NCI-H774 (cell line): Measurements from ENCODE around the gene ST6GALNAC6.
"Not testable (repeated sequence)": the region's sequence is repeated elsewhere in the genome, so short reads cannot be mapped to it uniquely, and the experiment has no call there.

ENCODE experiments used
- DNase-seq: peaks from one replicate; lab custom pipeline; 2025; lab: John Stamatoyannopoulos, UW

The ST6GALNAC6 gene

DNA sequence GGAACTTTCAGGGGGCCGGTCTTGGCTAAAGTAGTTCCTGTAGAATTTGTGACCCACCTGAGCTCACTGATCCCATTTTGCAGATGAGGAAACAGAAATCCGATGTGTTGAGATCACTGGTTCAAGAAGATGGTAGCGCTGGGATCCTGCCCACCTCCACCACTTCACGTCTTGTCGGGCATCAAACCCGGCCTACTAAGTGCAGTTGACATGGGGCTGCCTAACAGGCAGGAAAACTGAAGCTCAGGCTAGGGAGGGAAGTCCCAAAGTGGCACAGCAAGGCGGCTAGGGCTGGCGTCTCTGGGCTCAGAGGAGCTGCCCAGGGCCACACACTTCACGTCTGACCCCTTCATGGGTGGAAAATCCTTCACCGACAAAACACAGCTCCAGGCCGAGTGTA is 44.4 kb downstream of the ST6GALNAC6 start:
- DNase-seq: no peak

DNA sequence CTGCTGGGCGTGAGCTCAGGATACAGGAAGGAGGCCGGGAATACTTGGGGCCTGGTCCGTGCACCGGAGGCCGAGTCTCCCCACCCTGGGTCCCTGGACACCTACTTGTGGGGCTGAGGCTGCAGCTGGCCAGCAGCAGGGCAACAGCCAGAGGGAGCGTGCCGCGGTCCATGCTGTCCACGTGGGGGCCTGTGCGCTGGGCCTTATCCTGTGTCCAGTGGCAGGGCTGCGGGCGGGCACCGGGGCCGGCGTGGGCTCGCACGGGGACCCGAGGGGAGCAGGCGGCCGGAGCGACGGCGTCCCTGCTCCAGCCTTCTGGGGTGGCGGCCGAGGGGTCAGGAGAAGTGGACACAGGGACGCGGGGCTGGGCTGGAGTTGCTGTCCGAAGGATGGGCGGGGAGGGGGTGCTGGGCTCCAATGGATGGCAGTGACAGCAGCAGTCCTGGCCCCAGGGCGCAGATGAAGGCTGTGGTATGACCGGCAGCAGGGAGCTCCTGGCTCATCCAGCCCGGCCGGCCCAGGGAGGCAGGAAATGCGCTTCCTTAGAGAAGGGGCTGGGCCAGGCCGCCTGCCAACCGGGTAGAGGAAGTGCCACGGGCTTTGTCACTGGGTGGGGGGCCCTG is 45.1 kb downstream of the ST6GALNAC6 start, which contains the start of gene ENG:
ENG (minus strand) TSS at position 475 of the 623 bp plus-strand sequence; CDS start at position 172, 303 bp downstream.
- DNase-seq: no peak

DNA sequence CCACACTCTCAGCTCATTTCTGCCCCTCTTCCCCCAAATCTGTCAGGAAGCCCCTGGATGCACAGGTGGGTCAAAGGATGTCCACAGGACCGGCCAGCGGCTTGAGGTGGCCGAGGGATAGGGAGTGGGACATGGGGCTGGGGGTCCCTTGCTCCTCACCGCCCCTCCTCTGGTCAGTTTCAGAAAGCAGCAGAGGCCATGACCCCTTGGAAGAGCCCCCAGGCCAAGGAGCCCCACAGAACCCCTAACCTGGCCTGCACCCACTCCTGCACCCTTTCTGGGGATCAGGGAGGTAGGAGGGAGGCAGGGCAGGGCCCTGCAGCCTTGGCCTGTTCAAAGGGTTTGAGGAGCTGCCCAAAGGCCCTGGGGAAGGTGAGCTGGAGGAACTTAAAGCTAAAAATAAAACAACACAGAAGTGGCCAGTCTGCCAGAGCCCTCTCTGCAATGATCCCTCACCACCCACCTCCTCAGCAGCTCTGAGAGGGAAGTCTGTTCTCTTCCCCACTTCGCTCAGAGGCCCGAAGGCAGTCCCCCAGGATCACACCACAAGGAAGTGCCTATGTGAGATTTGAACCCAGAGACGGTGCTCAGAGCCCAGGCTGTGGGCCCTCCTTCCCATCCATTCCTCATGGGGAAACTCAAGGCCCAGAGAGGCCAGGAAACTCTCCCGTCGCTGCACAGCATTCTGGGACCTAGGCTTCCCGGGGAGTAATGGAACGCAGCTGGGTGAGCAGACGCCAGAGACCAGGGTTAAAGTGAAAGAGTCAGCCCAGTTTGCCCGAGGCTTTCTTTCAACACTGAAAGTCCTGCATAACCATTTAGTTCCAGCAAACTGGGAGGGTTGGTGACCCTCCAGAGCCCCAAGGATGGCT is 45.9 kb downstream of the ST6GALNAC6 start:
- no peak for DNase-seq

- no peak for DNase-seq
Measured at GRCh38 chr9:127852829-127853228, 46.6 kb downstream of the ST6GALNAC6 start.

- no peak for DNase-seq
Measured at GRCh38 chr9:127850286-127850830, 49.0 kb downstream of the ST6GALNAC6 start.

DNA sequence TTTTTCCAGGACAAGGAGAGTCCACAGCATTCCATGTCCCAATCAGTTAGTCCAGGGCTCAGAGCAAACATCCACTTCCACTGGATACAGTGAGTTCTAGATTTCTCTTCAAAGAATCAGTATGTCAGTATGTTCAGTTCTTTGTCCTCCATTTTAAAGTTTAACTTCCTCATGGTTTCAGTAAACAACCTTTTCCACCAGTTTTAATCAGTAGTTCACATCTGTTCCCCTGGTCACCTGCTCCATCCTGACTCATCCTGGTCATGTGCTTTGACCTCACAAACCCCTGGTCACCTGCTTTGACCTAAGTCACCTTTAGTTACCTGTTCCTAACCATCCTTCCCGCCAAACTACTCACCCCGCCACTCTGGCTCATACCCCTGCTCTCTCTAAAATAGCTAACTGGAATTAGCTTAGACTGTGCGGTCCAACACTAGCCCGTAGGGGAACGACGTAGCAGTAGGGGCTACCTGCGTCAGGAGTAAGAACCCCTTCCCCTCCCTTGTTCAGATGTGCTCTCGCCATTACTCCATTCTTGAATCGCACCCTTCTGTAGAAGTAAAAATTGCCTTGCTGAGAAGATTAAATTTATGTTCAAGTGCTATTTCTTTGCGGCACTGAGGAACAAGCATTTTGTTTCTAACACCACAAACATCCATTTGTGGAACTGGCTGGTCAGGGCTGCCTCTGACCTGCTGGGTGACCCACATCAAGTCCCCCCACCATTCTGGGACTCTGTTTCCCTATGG is 50.5 kb downstream of the ST6GALNAC6 start:
- DNase-seq: no peak

DNA sequence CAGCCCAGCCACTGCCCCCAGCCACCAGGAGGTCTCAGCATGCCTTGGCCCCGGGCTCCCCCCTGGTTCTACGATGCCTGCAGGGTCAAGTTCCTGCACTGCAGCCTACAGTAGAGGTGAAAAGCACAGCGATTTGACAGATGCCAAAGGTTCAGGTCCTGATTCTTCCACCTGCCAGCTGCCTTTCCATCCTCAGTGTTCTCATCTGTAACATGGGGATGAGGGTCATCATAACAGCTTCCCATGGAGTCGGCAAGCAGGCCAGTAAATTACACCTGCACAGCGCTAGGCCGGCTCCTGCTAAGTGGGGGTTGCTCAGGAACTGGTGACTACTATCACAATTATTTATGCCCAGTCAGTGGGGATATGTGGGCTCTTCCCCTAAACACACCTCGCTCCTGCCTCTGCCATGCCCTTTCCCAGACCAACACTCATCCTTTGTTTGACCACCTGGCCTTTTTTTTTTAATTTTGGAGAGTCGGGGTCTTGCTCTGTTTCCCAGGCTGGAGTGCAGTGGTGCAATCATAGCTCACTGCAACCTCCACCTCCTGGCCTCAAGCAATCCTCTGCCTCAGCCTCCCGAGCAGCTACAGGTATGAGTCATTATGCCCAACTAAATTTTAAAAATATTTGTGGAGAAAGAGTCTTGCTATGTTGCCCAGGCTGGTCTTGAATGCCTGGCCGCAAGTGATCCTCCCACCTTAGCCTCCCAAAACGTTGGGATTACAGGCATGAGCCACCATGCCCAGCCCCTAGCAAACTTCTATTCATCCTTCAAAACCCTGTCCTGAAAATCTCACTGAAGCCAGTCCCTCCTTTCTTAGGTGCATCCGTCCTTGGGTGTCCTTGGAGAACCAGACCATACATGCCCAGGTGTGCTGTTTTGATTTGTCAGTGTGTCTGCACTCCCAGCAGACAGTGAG is 51.3 kb downstream of the ST6GALNAC6 start:
- DNase-seq: no peak

- DNase-seq: no peak
Measured at GRCh38 chr9:127847178-127847510, 52.3 kb downstream of the ST6GALNAC6 start.

DNA sequence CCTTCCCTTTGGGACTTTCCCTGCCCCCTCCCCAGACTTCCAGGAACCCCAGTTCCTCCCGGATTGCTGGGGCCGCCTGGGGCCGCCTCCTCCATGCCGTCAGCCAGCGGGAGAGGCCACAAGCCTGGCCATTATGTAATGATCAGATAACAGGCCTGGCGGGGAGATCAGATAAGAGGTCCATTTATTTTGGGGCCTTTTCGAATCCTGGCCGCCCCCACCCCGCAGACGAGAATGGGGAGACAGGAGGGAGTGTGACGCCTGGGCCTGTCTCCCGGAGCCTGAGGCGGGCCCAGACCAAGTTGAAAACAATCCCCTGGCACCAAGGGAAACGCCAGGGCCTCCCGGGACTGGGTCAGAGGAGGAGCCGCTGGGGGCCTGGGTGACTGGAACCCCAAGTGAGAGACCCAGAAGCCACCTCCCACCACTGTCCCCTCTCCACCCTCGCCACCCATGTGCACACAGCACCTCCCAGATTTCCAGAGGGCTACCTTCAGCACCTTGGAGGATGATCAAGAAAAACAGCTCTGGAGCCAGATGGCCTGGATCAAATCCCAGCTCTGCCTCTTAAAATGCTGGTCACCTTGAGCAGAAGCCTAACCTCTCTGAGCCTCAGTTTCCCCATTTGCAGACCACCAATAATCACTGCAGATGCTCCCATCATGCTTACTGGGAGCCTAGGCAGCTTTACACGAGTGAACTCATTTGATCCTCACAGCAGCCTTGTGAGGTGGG is 52.8 kb downstream of the ST6GALNAC6 start:
- no peak for DNase-seq

- not testable (repeated sequence) for DNase-seq
Measured at GRCh38 chr9:127845619-127846018, 53.8 kb downstream of the ST6GALNAC6 start.

- no peak for DNase-seq
Measured at GRCh38 chr9:127844821-127845359, 54.5 kb downstream of the ST6GALNAC6 start.

DNA sequence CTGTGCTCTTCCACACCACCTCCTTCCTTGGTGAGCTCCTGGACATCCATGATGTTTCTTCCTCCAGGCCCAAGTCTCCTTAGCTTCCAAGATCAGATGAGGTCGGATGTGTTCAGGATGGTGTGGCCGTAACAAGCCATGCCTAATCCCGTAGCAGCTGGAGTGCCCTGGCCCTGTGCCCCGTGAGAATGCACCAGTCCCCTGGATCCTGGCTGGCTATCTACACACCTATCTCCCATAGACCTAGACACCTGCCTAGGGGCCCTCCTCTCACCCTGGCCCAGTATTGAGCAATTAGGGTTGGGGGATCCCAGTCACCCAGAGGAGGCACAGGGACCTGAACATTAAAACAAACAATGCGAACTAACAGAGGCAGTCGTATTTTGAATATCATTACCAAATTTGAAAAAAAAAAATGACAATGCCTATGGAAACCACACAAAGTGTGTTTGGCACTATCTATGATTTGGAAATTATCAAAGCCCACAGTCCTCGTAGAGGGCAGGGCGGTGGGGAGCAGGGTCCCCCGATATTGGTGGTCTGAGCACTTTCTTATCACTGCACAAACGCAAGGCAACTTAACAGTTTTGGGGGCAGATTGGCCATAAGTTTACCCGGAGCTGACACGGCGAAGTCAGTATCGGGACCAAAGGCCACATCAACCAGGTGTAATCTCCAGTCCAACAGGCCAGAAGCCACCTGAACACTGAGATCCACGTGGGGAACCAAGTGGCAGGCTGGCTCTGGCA is 58.1 kb downstream of the ST6GALNAC6 start:
- DNase-seq: no peak

DNA sequence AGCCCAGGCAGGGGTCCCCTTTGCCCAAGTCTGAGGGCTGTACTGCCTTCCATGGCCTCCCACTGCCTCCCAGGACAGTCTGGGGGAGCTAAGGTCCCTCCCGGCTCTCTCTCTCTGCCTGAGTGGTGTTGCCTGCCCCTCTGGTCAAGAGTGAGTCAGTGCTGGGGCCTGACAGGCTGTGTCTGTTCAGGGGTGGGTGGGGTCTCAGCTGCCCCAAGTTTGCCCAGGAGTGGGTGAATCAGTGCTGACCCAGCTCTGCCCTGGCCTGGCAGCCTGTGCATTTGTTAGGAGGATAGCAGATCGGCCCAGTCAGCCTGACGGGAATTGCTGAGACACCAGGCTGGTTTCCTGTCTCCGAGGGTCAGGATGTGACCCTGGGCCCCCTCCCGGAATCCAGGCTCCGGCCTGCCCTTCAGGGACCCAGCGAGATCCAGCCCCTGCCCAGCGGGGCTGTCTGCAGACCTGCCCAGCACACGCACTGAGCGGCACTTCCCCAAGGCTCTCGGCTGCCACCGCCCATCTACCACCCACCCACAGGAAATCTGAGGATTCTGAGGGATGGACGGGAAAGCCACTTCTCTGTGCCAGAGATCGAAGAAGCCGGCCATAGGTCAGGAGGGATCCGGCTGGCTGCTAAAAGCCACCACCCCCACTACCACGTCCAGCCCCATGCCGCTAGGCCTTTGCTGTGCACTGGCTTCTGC is 60.9 kb downstream of the ST6GALNAC6 start:
- DNase-seq: no peak

DNA sequence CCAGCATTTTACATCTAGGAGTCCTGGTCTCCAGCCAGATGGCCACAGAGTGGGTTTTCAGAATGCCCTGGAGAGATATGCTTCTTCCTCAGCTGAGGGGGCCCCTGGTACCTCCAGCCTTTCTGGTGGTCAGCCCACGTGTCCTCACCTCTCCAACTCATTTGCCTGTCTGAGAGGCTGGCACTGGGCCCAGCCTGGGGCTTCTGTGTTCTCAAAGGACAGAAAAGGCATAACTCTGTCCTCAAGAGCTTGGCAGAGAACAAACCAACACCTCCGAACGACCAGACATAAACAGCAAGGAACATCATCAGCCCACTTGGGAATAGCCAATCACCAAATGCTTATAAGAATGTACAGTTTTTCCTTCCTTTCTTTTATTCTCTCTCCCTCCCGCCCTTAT is 62.1 kb downstream of the ST6GALNAC6 start:
- DNase-seq: no peak

GRCh38 chr9:127836561-127836960 is 62.8 kb downstream of the ST6GALNAC6 start:
- not testable (repeated sequence) for DNase-seq

DNA sequence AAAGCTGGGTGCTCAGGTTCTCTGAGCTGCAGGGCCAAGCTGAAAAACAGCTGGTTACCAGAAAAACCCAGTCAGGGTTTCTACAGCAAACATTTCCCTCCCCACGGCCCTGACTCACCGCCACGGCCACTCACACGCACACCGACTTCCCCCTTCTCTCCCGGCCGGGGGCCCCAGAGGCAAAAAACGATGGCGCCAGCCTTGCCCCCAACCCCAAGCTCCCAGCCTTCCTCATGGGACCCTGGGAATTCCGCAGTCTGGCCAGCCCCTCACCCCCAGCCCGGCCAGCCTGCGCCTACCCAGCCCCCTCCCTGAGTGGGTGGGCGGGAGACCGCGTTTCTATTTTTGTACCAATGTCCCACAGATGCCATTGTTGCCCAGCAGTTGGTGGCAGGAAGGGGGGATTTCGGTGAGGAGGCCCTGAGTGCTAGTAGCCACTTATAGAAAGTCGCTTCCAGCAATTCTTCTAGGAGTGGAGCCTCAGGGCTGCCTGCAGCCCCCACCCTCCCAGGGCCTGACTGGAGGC is 63.3 kb downstream of the ST6GALNAC6 start:
- DNase-seq: no peak
